Aorta (tissue), 4 donors: Measurements from ENCODE around the gene RFC4. TPM values are rescaled to one million over a fixed set of nuclear protein-coding genes. Genes with fewer than 3 reads are reported as not detected.

ENCODE experiments used
- microRNA-seq, 2 donors: library from miRNA; unstranded; fragments of <30 nt; microRNA quantifications; one replicate each; pipeline ENCODE4 v1.2.0, GENCODE V29; 2020
- polyA plus RNA-seq, 2 donors: library from polyadenylated mRNA; stranded (reverse); fragments of 200-250 nt; gene quantifications; one replicate each; pipeline ENCODE4 v1.2.3, GENCODE V29; 2013
- total RNA-seq, 2 donors: library from RNA; stranded (reverse); fragmentation: NEBNext Ultra II Directional; extraction: Animal tissue kit (Norgen Biotek cat#: 25700); gene quantifications; one replicate each; pipeline ENCODE4 v1.2.1, GENCODE V29; 2021
- donor health status: healthy with polysubstance abuse.
- donor health status: Bipolar disorder and iron deficiency.
- donor health status: DM: no; HTN: no; CAD: no.
- donor health status: DM: yes; HTN: yes; CAD: no.

Gene RFC4
- total and polyA plus RNA-seq, 4 donors: 6.9 to 10.4 (median 8.6) TPM

Small RNA genes lying within 50 kb of the gene (microRNA-seq; reads per million reads assigned to microRNA genes)
- 7.2 to 10.9 reads per million in 2 donors for gene MIR1248

Other genes starting within 250 kb of the RFC4 start
- 10 to 100 TPM; 11.5 to 13.3 TPM for gene TBCCD1, start 239.1 kb downstream of the RFC4 start, total RNA-seq
- gene TBCCD1, start 239.1 kb downstream of the RFC4 start, polyA plus RNA-seq: 1 to 10 TPM; 5.1 to 5.3 TPM
- 10 to 100 TPM; 35.0 to 47.0 TPM for gene DNAJB11, start 235.8 kb downstream of the RFC4 start, total RNA-seq
- gene DNAJB11, start 235.8 kb downstream of the RFC4 start, polyA plus RNA-seq: 10 to 100 TPM; 36.7 to 40.2 TPM
- gene AHSG, start 193.4 kb downstream of the RFC4 start, total RNA-seq: not detected
- gene AHSG, start 193.4 kb downstream of the RFC4 start, polyA plus RNA-seq: under 1 TPM in 1 of 2 donors, not detected in 1; 0.13 TPM
- gene FETUB, start 166.1 kb downstream of the RFC4 start, total RNA-seq: not detected
- gene FETUB, start 166.1 kb downstream of the RFC4 start, polyA plus RNA-seq: not detected
- gene HRG, start 140.5 kb downstream of the RFC4 start, total RNA-seq: not detected
- not detected for gene HRG, start 140.5 kb downstream of the RFC4 start, polyA plus RNA-seq
- gene KNG1, start 89.1 kb downstream of the RFC4 start, total RNA-seq: not detected
- not detected for gene KNG1, start 89.1 kb downstream of the RFC4 start, polyA plus RNA-seq
- gene EIF4A2, start 22.9 kb downstream of the RFC4 start, total RNA-seq: 100 to 1,000 TPM; 330 to 374 TPM
- 100 to 1,000 TPM; 593 to 598 TPM for gene EIF4A2, start 22.9 kb downstream of the RFC4 start, polyA plus RNA-seq
- 1 to 10 TPM; 1.5 to 2.9 TPM for gene ADIPOQ, start 36.2 kb upstream of the RFC4 start, total RNA-seq
- under 1 TPM in 1 of 2 donors, not detected in 1; 0.36 TPM for gene ADIPOQ, start 36.2 kb upstream of the RFC4 start, polyA plus RNA-seq
- 100 to 1,000 TPM in 1 of 2 donors, 10 to 100 TPM in 1; 80.3 to 140 TPM for gene ST6GAL1, start 124.0 kb upstream of the RFC4 start, total RNA-seq
- gene ST6GAL1, start 124.0 kb upstream of the RFC4 start, polyA plus RNA-seq: 10 to 100 TPM; 11.8 to 20.5 TPM